ENCODE measurements around the gene CTU1.
A peak's percentile ranks its signal among the peaks of the same experiment; 100 is the strongest.

The CTU1 gene

DNA sequence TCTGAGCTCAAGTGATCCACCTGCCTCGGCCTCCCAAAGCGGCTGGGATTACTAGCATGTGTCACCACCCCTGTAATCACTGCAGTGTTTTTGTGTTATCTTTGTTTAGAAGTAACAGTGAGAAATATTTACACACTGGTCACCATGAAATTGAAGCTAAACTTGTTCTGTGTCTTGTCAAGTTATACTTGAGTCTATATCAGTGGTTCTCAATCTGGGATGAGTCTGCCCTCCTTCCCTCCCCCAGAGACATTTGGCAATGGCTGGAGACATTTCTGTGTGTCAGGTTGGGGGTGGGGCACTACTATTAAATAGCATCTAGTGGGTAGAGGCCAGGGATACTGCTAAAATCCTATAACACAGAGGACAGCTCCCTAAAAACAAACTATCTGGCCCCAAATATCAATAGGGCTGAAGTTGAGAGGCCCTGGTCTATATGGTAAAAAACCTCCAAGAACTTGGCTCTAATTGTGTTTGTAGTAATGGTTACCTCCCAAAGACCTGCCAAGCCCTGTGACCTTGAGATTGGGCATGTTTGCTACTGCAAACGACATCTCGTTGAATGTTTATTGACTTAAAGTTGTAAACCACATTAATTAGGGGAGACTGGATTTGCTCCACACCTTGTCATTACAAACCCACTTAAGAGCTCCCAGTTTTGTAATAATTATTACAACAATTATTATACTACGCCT lies 6.9 kb downstream of the CTU1 start:
- in situ Hi-C loops (cut with HindIII; ENCODE audit: low sequenced_read_pairs) = no loop called here
- no peak overlapping the region for H3K4me3 ChIP-seq (ENCODE audit: low read depth, low read length)
- TF ChIP-seq, protein P1, sequence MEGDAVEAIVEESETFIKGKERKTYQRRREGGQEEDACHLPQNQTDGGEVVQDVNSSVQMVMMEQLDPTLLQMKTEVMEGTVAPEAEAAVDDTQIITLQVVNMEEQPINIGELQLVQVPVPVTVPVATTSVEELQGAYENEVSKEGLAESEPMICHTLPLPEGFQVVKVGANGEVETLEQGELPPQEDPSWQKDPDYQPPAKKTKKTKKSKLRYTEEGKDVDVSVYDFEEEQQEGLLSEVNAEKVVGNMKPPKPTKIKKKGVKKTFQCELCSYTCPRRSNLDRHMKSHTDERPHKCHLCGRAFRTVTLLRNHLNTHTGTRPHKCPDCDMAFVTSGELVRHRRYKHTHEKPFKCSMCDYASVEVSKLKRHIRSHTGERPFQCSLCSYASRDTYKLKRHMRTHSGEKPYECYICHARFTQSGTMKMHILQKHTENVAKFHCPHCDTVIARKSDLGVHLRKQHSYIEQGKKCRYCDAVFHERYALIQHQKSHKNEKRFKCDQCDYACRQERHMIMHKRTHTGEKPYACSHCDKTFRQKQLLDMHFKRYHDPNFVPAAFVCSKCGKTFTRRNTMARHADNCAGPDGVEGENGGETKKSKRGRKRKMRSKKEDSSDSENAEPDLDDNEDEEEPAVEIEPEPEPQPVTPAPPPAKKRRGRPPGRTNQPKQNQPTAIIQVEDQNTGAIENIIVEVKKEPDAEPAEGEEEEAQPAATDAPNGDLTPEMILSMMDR (IDR thresholded peaks at IDR 0.05; ENCODE audit: low read depth, low read length) = no peak
- DNase-seq (ENCODE audit: low read depth, low spot score) = no peak

DNA sequence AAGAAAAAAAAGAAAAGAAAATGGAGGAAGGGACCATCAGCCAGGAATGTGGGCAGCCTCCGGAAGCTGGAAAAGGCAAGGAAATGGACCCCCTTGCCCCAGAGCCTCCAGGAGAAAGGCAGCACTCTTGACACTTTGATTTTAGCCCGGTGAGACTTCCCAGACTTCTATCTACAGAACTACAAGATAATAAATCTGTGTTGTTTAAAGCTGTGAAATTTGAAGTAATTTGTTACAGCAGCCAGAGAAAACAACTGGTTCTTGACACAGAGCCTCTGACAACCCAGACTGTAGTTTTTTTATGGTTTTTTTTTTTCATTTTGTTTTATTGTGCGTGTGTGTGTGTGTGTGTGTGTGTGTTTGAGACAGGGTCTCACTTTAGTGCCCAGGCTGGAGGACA lies 7.6 kb downstream of the CTU1 start:
- no peak overlapping the region for H3K4me3 ChIP-seq (ENCODE audit: low read depth, low read length)
- in situ Hi-C loops (cut with HindIII; ENCODE audit: low sequenced_read_pairs) = no loop called here
- DNase-seq (ENCODE audit: low read depth, low spot score) = no peak
- TF ChIP-seq, protein P1 (IDR thresholded peaks at IDR 0.05; ENCODE audit: low read depth, low read length) = no peak

DNA sequence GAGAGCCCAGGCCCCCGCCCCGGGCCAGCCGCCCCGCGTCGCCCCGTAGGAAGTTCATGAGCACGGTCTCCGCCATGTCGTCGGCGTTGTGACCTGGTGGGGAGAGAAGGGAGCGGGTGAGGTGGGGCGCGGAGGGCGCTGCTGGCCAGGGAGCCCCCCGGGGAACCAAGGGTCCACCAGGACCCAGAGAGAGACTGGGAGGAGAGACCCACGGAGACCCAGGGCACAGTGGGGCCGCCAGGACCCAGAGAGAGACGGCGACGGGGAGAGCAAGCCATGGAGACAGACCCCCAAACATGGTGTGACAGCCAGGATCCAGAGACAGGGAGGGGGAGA lies 9.2 kb downstream of the CTU1 start:
- TF ChIP-seq, protein P1 (IDR thresholded peaks at IDR 0.05; ENCODE audit: low read depth, low read length) = no peak
- DNase-seq (ENCODE audit: low read depth, low spot score) = no peak
- no peak overlapping the region for H3K4me3 ChIP-seq (ENCODE audit: low read depth, low read length)
- in situ Hi-C loops (cut with HindIII; ENCODE audit: low sequenced_read_pairs) = no loop called here

DNA sequence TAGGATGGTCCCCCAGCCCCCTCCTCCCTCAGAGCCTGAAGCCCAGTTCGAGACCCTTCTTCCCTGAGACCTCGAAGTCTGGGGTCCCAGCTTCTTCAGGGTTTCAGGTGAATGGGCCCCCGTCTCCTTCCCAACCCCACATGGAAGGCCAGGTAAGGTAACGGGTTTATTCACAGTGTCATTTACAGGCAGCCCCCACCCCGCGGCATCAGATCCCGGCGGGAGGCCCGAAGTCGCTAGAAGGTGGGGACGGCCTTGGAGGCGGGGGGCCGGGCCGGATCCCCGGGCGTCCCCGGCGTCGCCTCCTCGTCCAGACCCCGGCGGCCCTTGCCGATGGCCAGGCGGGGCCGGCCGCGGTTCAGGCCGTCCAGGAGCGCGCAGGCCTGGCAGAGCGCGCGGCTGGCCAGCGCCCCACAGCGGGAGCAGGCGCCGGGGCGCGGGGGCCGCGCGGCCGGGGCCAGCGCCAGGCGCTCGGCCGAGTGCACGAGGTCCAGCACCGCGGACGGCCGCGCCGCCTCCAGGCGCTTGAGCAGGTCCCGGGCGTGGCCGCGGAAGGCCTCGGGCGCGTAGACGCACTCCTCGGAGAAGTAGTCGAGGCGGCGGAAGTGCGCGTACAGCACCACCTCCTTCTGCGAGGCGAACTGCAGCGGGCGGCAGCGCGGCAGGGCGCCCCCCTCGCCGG lies 9.7 kb downstream of the CTU1 start:
- no peak for DNase-seq (ENCODE audit: low read depth, low spot score)
- H3K4me3 ChIP-seq (ENCODE audit: low read depth, low read length) = no peak overlapping the region
- TF ChIP-seq, protein P1 (IDR thresholded peaks at IDR 0.05; ENCODE audit: low read depth, low read length) = no peak
- in situ Hi-C loops (cut with HindIII; ENCODE audit: low sequenced_read_pairs) = no loop called here

GRCh38 chr19:51097796-51098195 lies 10.4 kb downstream of the CTU1 start:
- H3K4me3 ChIP-seq (ENCODE audit: low read depth, low read length) = no peak overlapping the region
- in situ Hi-C loops (cut with HindIII; ENCODE audit: low sequenced_read_pairs) = no loop called here
- no peak for DNase-seq (ENCODE audit: low read depth, low spot score)
- TF ChIP-seq, protein P1 (IDR thresholded peaks at IDR 0.05; ENCODE audit: low read depth, low read length) = no peak

DNA sequence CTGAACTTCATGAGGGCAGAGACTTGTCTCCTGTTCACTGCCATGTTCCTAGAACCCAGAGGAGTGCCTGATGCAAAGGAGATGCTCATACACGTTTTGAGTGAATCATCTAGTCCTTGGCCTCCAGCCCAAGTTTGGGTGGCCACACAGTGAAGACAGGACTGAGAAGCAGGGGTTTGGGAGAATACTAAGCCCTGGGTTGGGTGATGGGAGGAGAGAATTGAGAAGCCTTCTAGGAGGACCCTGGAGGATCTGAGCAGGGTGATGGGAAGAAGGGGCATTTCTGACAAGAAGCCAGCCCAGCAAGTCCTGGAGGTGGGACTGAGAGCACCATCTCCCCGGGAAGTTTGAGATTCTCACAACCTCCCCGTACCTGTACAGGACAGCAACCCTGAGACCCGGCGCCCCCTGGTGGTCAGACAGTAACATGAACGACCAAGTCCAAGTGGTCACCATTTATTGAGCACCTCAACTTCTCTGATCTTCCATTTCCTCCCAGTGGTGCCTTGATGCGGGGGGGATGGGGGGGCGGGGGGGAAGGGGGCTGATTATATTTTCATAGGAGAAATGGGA lies 11.0 kb downstream of the CTU1 start:
- TF ChIP-seq, protein P1 (IDR thresholded peaks at IDR 0.05; ENCODE audit: low read depth, low read length) = peak; percentile 72
- in situ Hi-C loops (cut with HindIII; ENCODE audit: low sequenced_read_pairs) = no loop called here
- peak; percentile 52 for DNase-seq (ENCODE audit: low read depth, low spot score)
- no peak overlapping the region for H3K4me3 ChIP-seq (ENCODE audit: low read depth, low read length)
